Muscle of leg (tissue), 16 donors: Measurements from ENCODE around the gene ELL3. TPM values are rescaled to one million over a fixed set of nuclear protein-coding genes. Genes with fewer than 3 reads are reported as not detected.
"Not testable (repeated sequence)": the region's sequence is repeated elsewhere in the genome, so short reads cannot be mapped to it uniquely, and the experiment has no call there.

Experiments
- DNase-seq: peaks from one replicate; pipeline ENCODE4 v3.0.0; 2013
- H3K27ac ChIP-seq: one replicate; pipeline ENCODE4 v1.5.1; 2013; ENCODE audit warnings: mild to moderate bottlenecking, low read length, control low read depth
- H3K27me3 ChIP-seq: one replicate; pipeline ENCODE4 v1.6.1; 2013; ENCODE audit warnings: low read length; ENCODE audit not compliant: control insufficient read depth, insufficient read depth
- H3K36me3 ChIP-seq: one replicate; pipeline ENCODE4 v1.6.1; 2013; ENCODE audit warnings: low read length; ENCODE audit not compliant: control insufficient read depth, insufficient read depth
- H3K4me1 ChIP-seq: one replicate; pipeline ENCODE4 v1.6.1; 2013; ENCODE audit warnings: low read length; ENCODE audit not compliant: control insufficient read depth, insufficient read depth
- H3K4me3 ChIP-seq: one replicate; pipeline ENCODE4 v1.5.1; 2013; ENCODE audit warnings: low read length, control low read depth
- H3K9me3 ChIP-seq: replicated peaks from 2 replicates; pipeline ENCODE4 v1.6.1; 2013; ENCODE audit warnings: low read depth, low read length; ENCODE audit not compliant: control insufficient read depth
- WGBS: methylation state at CpG from one replicate; pipeline ENCODE4 v1.1.5; 2013; ENCODE audit warnings: missing lambda C conversion rate; ENCODE audit not compliant: insufficient coverage; 5-methylcytosine and 5-hydroxymethylcytosine counted together
- long read RNA-seq, 11 donors: transcript quantifications; one replicate each; lab custom pipeline, GENCODE V29; 2026
- polyA plus RNA-seq, 8 donors: library from polyadenylated mRNA; unstranded; fragments of 120-200 nt; gene quantifications; one replicate each; pipeline versions ENCODE4 v1.2.1 to v1.2.3, GENCODE V29; 2013; ENCODE audit warnings: inconsistent platforms in 1 of 8, low replicate concordance in 1 of 8; ENCODE audit not compliant: insufficient read length in 8 of 8, insufficient read depth in 1 of 8
- total RNA-seq: library from RNA; stranded (reverse); fragments of 120-200 nt; gene quantifications from one replicate; pipeline ENCODE4 v1.2.4, GENCODE V29; 2013

The ELL3 gene
- total RNA-seq, result 2.3 TPM
- 1 to 10 TPM; 1.9 to 4.2 (median 2.8) TPM for polyA plus RNA-seq
- long read RNA-seq, donor 1, result 0 reads
- long read RNA-seq, donor 2, result 0 reads
- long read RNA-seq, donor 3, partial matches to known transcripts, result 0 of 1 reads
- long read RNA-seq, donor 3, other reads (novel, unspliced or antisense), result 0 of 1 reads
- long read RNA-seq, donor 4, result 0 reads
- long read RNA-seq, donor 5, result 0 reads
- long read RNA-seq, donor 6, result 0 reads
- long read RNA-seq, donor 7, partial matches to known transcripts, result 352 of 1,143 reads
- long read RNA-seq, donor 7, other reads (novel, unspliced or antisense), result 791 of 1,143 reads
- long read RNA-seq, donor 8, partial matches to known transcripts, result 0 of 1 reads
- long read RNA-seq, donor 8, other reads (novel, unspliced or antisense), result 0 of 1 reads
- long read RNA-seq, donor 9, result 0 reads
- long read RNA-seq, donor 10, partial matches to known transcripts, result 455 of 1,268 reads
- long read RNA-seq, donor 10, other reads (novel, unspliced or antisense), result 813 of 1,268 reads
- long read RNA-seq, donor 11, result 0 reads

- WGBS, result under 1% methylated on average over 33 of the region's 41 CpGs
- DNase-seq, result peak; percentile 86
Observed at GRCh38 chr15:43776718-43777266, at the start of gene ELL3. ELL3 (minus strand) TSS chr15:43776966; CDS start chr15:43776901, 65 bp downstream.

GRCh38 chr15:43826029-43826507 lies 49.3 kb upstream of the ELL3 start:
- H3K4me1 ChIP-seq, result peaks cover 15% of the 10 kb centered on the region
- DNase-seq, result no peak
- H3K4me3 ChIP-seq, result peak overlapping the region; percentile 47
- H3K9me3 ChIP-seq, result no peaks in the 10 kb centered on the region
- H3K27me3 ChIP-seq, result no peaks in the 10 kb centered on the region
- H3K27ac ChIP-seq, result no peak overlapping the region
- H3K36me3 ChIP-seq, result no peaks in the 10 kb centered on the region
- WGBS, result 91% methylated on average over 7 of the region's 11 CpGs

More at GRCh38 chr15:43776718-43777266, at the start of gene ELL3:
- Histone ChIP-seq H3K9me3 (no peaks in the 10 kb centered on the region), H3K27me3 (no peaks in the 10 kb centered on the region), H3K36me3 (peaks cover 16% of the 10 kb centered on the region), H3K4me3 (peak within 1 kb of the TSS; percentile 83), H3K27ac (peak within 1 kb of the TSS; percentile 89), H3K4me1 (peaks cover 17% of the 10 kb centered on the region)

- not testable (repeated sequence) for H3K27ac ChIP-seq, H3K36me3 ChIP-seq, H3K9me3 ChIP-seq, DNase-seq, H3K4me3 ChIP-seq, H3K27me3 ChIP-seq
- whole genome bisulfite sequencing, result 96% methylated on average over 10 of the region's 11 CpGs
- H3K4me1 ChIP-seq, result peaks cover 15% of the 10 kb centered on the region
Observed at GRCh38 chr15:43825305-43825704, 48.5 kb upstream of the ELL3 start.

GRCh38 chr15:43824302-43825246 lies 47.8 kb upstream of the ELL3 start, which contains the start of gene MFAP1:
MFAP1 (minus strand) TSS chr15:43824690; CDS start chr15:43824569, 121 bp downstream.
- Histone ChIP-seq H3K4me1 (peaks cover 15% of the 10 kb centered on the region), H3K27ac (peak within 1 kb of the TSS; percentile 86), H3K4me3 (peak within 1 kb of the TSS; percentile 72), H3K27me3 (no peaks in the 10 kb centered on the region), H3K36me3 (peaks cover 5% of the 10 kb centered on the region), H3K9me3 (no peaks in the 10 kb centered on the region)
- DNase-seq, result peak; percentile 99
- WGBS, result 1% methylated on average over 38 of the region's 46 CpGs

- Histone ChIP-seq H3K9me3 (no peaks in the 10 kb centered on the region), H3K4me3 (no peak overlapping the region), H3K27me3 (no peaks in the 10 kb centered on the region), H3K27ac (no peak overlapping the region), H3K4me1 (peaks cover 11% of the 10 kb centered on the region), H3K36me3 (peaks cover 13% of the 10 kb centered on the region)
- WGBS, result no CpG with 5 or more reads among the region's 3 CpGs
- no peak for DNase-seq
Observed at GRCh38 chr15:43821505-43821904, 44.7 kb upstream of the ELL3 start.

- H3K36me3 ChIP-seq, result peaks cover 70% of the 10 kb centered on the region
- not testable (repeated sequence) for H3K4me3 ChIP-seq, H3K27ac ChIP-seq, H3K4me1 ChIP-seq, H3K9me3 ChIP-seq, H3K27me3 ChIP-seq, DNase-seq
- 100% methylated on average over 1 of the region's 5 CpGs for WGBS
Observed at GRCh38 chr15:43815064-43815463, 38.3 kb upstream of the ELL3 start.

- Histone ChIP-seq H3K36me3 (peaks cover 86% of the 10 kb centered on the region), H3K4me3 (no peak overlapping the region), H3K9me3 (no peaks in the 10 kb centered on the region), H3K27ac (no peak overlapping the region), H3K27me3 (no peaks in the 10 kb centered on the region), H3K4me1 (no peaks in the 10 kb centered on the region)
- WGBS, result no CpG with 5 or more reads among the region's 6 CpGs
- DNase-seq, result no peak
Observed at GRCh38 chr15:43808960-43809678, 32.4 kb upstream of the ELL3 start.

- no peaks in the 10 kb centered on the region for H3K4me1 ChIP-seq
- H3K9me3 ChIP-seq, result no peaks in the 10 kb centered on the region
- H3K27me3 ChIP-seq, result no peaks in the 10 kb centered on the region
- no peak for DNase-seq
- no peak overlapping the region for H3K27ac ChIP-seq
- H3K36me3 ChIP-seq, result peaks cover 81% of the 10 kb centered on the region
- WGBS, result 100% methylated on average over 1 of the region's 5 CpGs
- no peak overlapping the region for H3K4me3 ChIP-seq
Observed at GRCh38 chr15:43808435-43808950, 31.7 kb upstream of the ELL3 start.

- not testable (repeated sequence) for H3K27ac ChIP-seq, H3K27me3 ChIP-seq, DNase-seq, H3K9me3 ChIP-seq, H3K4me3 ChIP-seq
- WGBS, result 95% methylated on average over 4 of the region's 7 CpGs
- peaks cover 16% of the 10 kb centered on the region for H3K4me1 ChIP-seq
- H3K36me3 ChIP-seq, result peaks cover 64% of the 10 kb centered on the region
Observed at GRCh38 chr15:43802676-43803075, 25.9 kb upstream of the ELL3 start.
